GM21528 (cell line): ENCODE measurements around the gene ANKRD13D.

Experiments used
- ATAC-seq: cut with Tn5 transposase; IDR thresholded peaks from one replicate; pipeline ENCODE4 v1.9.1; 2021; ENCODE audit warnings: mild to moderate bottlenecking, moderate library complexity; ENCODE audit not compliant: unreplicated experiment, low FRiP score

Gene ANKRD13D

DNA sequence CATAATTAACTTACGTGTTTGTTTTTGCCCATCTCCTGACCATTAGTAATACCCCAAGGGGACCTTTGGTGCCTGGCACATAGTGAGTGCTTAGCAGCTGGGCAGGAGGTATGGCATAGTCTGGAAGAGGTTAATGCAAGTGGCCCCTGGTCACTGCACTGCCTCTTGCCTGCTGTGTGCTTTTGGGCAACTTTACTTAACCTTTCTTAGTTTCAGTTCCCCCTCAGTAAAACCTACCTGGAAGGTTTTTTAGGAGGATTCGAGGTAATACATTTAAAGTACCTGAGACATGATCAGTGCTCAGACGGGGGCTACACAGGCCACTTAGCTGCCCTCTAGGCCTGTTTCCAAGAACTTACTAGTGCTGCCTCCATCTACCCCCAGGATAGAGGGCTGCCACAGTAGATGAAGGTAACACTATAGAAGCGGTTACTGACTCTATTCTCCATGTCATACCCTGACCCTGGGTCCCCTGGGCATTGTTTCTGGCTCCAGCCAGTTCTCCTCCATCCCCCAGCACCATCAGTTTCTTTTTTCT, 60.9 kb downstream of the ANKRD13D start:
- ATAC-seq, result no peak

DNA sequence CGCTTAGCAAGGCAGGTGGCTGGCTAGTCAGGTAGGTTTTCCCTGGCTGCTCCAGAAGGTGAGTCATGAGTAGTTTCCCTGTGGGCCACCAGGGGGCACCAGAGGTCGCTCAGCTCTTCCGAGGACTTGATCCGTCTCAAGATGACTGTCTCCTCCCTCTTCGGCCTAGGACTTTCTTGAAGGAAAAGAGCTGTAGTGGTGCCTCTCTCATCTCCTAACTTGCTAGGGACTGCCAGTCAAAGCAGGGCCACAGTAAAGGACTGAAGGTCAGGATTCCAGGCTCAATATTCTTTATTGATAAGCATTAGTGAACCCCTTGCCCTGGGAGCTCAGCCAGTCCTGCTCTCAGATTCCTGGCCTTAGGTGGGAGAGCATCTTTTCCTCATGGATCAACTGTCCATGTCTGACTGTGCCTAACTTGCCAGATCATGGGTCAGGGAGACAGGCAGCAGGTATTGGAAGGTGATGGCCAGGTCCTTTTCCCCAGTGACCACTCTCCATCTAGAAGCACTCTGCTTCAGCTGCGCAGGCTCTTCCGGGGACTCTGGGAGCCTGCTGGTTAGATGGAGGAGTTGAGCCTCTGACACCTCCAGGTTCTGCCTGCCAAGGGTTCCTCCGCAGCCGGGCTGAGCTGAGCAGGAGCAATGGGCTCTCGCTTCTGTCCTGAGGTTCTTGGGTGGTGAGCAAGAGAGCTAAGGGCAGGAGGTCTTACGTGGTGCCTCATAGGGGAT, 62.3 kb downstream of the ANKRD13D start:
- ATAC-seq, result no peak
